ENCODE results near the gene NDFIP2. TPM values are rescaled to one million over a fixed set of nuclear protein-coding genes. Genes with fewer than 3 reads are reported as not detected.

The NDFIP2 gene
- total RNA-seq, 4 donors from 2014 or later = 9.0 to 12.8 (median 10.2) TPM

DNA sequence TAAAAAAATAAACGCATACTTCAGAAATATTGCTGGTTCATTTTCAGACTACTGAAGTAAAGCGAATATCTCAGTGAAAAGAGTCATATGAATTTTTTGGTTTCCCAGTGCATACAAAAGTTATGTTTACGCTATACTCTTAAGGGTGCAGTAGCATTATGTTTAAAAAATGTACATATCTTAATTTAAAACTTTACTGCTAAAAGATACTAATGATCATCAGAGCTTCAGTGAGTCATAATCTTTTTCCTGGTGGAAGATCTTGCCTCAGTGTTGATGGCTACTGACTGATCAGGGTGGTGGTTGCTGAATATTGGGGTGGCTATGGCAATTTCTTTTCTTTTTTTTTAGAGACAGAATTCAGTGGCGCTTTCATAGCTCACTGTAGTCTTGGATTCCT lies 48.9 kb downstream of the NDFIP2 start:
- intact Hi-C loops (cut with DNase I) = loop anchor here (10.0 kb wide), 1 partner anchor 45 kb away; the partner anchor contains the start of gene NDFIP2
- 95% methylated on average over 4 of the region's 4 CpGs for WGBS

DNA sequence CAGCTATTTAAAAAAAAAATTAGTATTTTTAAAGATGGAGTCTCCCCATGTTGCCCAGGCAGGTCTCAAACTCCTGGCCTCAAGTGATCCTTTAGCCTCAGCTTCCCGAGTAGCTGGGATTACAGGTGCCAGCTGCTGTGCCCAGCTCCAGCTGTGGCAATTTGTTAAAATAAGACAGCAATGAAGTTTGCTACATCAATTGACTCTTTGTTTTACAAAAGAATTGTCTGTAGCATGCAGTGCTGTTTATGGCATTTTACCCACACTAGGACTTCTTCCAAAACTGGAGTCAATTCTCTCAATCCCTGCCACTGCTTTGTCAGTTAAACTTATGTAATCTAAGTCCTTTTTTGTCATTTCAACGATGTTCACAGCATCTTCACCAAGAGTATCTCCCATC lies 49.3 kb downstream of the NDFIP2 start:
- H3K4me1 ChIP-seq = peaks cover 0 to 16% (median 5%) of the 10 kb centered on the region in 4 donors
- no peak for DNase-seq (ENCODE audit: extremely low spot score)
- intact Hi-C loops (cut with DNase I) = loop anchor here (10.0 kb wide), 1 partner anchor 45 kb away; the partner anchor contains the start of gene NDFIP2
- no peak overlapping the region for H3K4me3 ChIP-seq
- H3K9me3 ChIP-seq = no peaks in the 10 kb centered on the region
- WGBS = 86% methylated on average over 2 of the region's 2 CpGs
- no peak overlapping the region for H3K27ac ChIP-seq (replicated peaks in 1 of 4)
- no peaks in the 10 kb centered on the region for H3K27me3 ChIP-seq
- no peaks in the 10 kb centered on the region for H3K36me3 ChIP-seq
- no peak for TF ChIP-seq EP300 (IDR thresholded peaks at IDR 0.05)

More for the DNA sequence above, 48.9 kb downstream of the NDFIP2 start:
- no peak for DNase-seq (ENCODE audit: extremely low spot score)
- no peaks in the 10 kb centered on the region for H3K9me3 ChIP-seq
- peaks cover 0 to 16% (median 5%) of the 10 kb centered on the region in 4 donors for H3K4me1 ChIP-seq
- H3K27ac ChIP-seq (replicated peaks in 1 of 4) = no peak overlapping the region
- H3K4me3 ChIP-seq = no peak overlapping the region
- TF ChIP-seq POLR2AphosphoS5 (IDR thresholded peaks at IDR 0.05) = no peak
- TF ChIP-seq, protein P1, sequence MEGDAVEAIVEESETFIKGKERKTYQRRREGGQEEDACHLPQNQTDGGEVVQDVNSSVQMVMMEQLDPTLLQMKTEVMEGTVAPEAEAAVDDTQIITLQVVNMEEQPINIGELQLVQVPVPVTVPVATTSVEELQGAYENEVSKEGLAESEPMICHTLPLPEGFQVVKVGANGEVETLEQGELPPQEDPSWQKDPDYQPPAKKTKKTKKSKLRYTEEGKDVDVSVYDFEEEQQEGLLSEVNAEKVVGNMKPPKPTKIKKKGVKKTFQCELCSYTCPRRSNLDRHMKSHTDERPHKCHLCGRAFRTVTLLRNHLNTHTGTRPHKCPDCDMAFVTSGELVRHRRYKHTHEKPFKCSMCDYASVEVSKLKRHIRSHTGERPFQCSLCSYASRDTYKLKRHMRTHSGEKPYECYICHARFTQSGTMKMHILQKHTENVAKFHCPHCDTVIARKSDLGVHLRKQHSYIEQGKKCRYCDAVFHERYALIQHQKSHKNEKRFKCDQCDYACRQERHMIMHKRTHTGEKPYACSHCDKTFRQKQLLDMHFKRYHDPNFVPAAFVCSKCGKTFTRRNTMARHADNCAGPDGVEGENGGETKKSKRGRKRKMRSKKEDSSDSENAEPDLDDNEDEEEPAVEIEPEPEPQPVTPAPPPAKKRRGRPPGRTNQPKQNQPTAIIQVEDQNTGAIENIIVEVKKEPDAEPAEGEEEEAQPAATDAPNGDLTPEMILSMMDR (IDR thresholded peaks at IDR 0.05) = no peak
- TF ChIP-seq EP300 (IDR thresholded peaks at IDR 0.05) = no peak
- TF ChIP-seq POLR2A (IDR thresholded peaks at IDR 0.05; ENCODE audit: low read depth) = no peak
- H3K36me3 ChIP-seq = peaks cover 0 to 3% (median 0%) of the 10 kb centered on the region in 4 donors
- no peaks in the 10 kb centered on the region for H3K27me3 ChIP-seq

DNA sequence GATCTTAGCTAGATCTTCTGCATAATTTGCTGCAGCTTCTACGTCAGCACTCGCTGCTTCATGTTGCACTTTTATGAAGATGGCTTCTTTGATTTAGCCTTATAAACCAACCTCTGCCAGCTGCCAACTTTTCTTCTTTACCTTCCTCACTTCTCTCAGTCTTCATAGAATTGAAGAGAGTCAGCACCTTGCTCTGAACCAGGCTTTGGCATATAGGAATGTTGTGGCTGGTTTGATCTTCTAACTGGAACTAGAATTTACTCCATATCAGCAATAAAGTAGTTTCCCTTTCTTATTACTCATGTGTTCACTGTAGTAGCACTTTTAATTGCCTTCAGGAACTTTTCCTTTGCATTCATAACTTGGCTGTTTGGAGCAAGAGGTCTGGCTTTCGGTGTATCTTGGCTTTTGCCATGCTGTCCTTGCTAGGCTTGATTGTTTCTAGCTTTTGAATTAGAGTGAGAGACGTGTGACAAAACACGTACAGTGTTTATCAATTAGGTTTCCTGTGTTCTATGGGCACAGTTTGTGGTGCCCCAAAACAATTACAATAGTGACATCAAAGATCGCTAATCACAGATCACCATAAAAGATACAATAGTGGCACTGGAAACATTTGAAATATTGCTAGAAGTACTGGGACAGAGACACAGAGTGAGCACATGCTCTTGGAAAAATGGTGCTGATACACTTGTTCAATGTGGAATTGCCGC lies 50.7 kb downstream of the NDFIP2 start:
- no peak for DNase-seq (ENCODE audit: extremely low spot score)
- Histone ChIP-seq H3K4me1 (peaks cover 0 to 11% (median 3%) of the 10 kb centered on the region in 4 donors), H3K27ac (replicated peaks in 1 of 4) (no peak overlapping the region), H3K4me3 (no peak overlapping the region), H3K9me3 (no peaks in the 10 kb centered on the region), H3K36me3 (no peaks in the 10 kb centered on the region), H3K27me3 (no peaks in the 10 kb centered on the region)
- WGBS = 97% methylated on average over 7 of the region's 7 CpGs
- TF ChIP-seq POLR2A (IDR thresholded peaks at IDR 0.05; ENCODE audit: low read depth) (no peak), POLR2AphosphoS5 (IDR thresholded peaks at IDR 0.05) (no peak)
- intact Hi-C loops (cut with DNase I) = loop anchor here (10.0 kb wide), 1 partner anchor 47 kb away; the partner anchor contains the start of gene NDFIP2

DNA sequence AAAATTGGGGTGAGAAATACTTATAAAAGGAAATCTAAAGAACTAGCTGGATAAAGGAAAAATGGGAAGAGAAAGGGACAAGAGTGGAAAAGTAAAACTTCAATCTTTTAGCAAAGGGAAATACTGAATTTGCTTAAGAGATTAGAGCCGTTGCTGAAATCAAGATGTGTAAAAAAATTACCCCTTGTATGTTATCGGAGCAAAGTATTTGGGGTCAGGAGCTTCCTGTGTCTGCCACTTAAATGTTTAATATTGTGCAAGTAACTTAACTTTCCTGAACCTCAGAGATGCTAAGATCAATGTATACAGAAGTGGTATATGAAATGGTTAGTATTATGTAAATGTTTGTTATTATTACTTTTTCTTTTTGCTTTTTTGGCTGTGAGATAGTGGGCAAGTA lies 51.6 kb downstream of the NDFIP2 start:
- TF ChIP-seq POLR2A (IDR thresholded peaks at IDR 0.05; ENCODE audit: low read depth) (no peak), EP300 (IDR thresholded peaks at IDR 0.05) (no peak), POLR2AphosphoS5 (IDR thresholded peaks at IDR 0.05) (no peak)
- TF ChIP-seq, protein P1 (IDR thresholded peaks at IDR 0.05) = no peak
- no peaks in the 10 kb centered on the region for H3K36me3 ChIP-seq
- H3K27ac ChIP-seq (replicated peaks in 1 of 4) = no peak overlapping the region
- WGBS = 84% methylated on average over 2 of the region's 2 CpGs
- no peak for DNase-seq (ENCODE audit: extremely low spot score)
- intact Hi-C loops (cut with DNase I) = loop anchor here (10.0 kb wide), 1 partner anchor 48 kb away; the partner anchor contains the start of gene NDFIP2
- H3K9me3 ChIP-seq = no peaks in the 10 kb centered on the region
- peaks cover 0 to 11% (median 3%) of the 10 kb centered on the region in 4 donors for H3K4me1 ChIP-seq
- no peaks in the 10 kb centered on the region for H3K27me3 ChIP-seq
- no peak overlapping the region for H3K4me3 ChIP-seq

DNA sequence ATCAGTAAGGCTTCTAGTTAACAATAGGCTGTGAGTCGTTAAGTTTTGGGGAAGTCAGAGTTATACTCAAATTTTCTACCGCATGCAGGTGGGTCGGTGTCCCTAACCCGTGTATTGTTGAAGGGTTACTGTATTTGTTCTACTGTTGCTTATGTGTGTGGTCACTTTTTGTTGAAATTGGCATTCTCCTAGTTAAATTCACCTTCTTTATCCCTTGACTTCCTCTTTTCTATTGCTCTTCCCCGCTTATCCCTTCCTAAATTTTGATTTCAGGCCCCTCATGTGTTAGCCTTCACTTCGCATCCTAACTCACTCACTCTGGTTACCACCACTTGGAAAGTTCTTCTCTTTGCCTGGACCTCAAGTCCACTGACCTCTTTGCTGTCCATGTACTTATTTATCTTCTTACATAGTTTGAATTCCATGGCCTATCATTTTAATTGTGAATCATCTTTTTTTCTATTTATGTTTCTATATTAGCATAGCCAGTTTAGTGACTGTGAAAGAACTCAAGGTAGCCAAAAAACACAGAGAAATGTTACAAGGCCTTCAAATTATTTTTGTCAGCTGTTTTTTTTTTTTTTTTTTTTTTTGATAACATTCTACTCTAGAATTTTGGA lies 52.9 kb downstream of the NDFIP2 start:
- TF ChIP-seq, protein P1 (IDR thresholded peaks at IDR 0.05) = no peak
- no peak for TF ChIP-seq POLR2AphosphoS5 (IDR thresholded peaks at IDR 0.05)
- no peak for TF ChIP-seq EP300 (IDR thresholded peaks at IDR 0.05)
- no peak for TF ChIP-seq POLR2A (IDR thresholded peaks at IDR 0.05; ENCODE audit: low read depth)
- intact Hi-C loops (cut with DNase I) = loop anchor here (10.0 kb wide), 1 partner anchor 49 kb away; the partner anchor contains the start of gene NDFIP2
- WGBS = 97% methylated on average over 6 of the region's 6 CpGs

More for the DNA sequence above, 52.9 kb downstream of the NDFIP2 start:
- H3K4me1 ChIP-seq = peaks cover 0 to 8% (median 0%) of the 10 kb centered on the region in 4 donors
- no peak overlapping the region for H3K27ac ChIP-seq (replicated peaks in 1 of 4)
- no peak for DNase-seq (ENCODE audit: extremely low spot score)
- H3K36me3 ChIP-seq = no peaks in the 10 kb centered on the region
- H3K27me3 ChIP-seq = no peaks in the 10 kb centered on the region
- H3K4me3 ChIP-seq = no peak overlapping the region
- no peaks in the 10 kb centered on the region for H3K9me3 ChIP-seq

Data from esophagus muscularis mucosa (tissue), 4 donors.